ENCODE measurements around the gene CNOT11.

The CNOT11 gene

GRCh38 chr2:101306410-101306809, 53.7 kb downstream of the CNOT11 start:
- no peak for TF ChIP-seq OSR1 (CRISPR knock-in tag; IDR thresholded peaks at IDR 0.05)
- TF ChIP-seq TCF4 (CRISPR knock-in tag; IDR thresholded peaks at IDR 0.05; ENCODE audit: borderline replicate concordance): no peak
- TF ChIP-seq, protein P1, sequence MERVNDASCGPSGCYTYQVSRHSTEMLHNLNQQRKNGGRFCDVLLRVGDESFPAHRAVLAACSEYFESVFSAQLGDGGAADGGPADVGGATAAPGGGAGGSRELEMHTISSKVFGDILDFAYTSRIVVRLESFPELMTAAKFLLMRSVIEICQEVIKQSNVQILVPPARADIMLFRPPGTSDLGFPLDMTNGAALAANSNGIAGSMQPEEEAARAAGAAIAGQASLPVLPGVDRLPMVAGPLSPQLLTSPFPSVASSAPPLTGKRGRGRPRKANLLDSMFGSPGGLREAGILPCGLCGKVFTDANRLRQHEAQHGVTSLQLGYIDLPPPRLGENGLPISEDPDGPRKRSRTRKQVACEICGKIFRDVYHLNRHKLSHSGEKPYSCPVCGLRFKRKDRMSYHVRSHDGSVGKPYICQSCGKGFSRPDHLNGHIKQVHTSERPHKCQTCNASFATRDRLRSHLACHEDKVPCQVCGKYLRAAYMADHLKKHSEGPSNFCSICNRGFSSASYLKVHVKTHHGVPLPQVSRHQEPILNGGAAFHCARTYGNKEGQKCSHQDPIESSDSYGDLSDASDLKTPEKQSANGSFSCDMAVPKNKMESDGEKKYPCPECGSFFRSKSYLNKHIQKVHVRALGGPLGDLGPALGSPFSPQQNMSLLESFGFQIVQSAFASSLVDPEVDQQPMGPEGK (CRISPR knock-in tag; IDR thresholded peaks at IDR 0.05; ENCODE audit: borderline replicate concordance): no peak
- TF ChIP-seq ZNF70 (CRISPR knock-in tag; IDR thresholded peaks at IDR 0.05): no peak
- TF ChIP-seq, protein P2, sequence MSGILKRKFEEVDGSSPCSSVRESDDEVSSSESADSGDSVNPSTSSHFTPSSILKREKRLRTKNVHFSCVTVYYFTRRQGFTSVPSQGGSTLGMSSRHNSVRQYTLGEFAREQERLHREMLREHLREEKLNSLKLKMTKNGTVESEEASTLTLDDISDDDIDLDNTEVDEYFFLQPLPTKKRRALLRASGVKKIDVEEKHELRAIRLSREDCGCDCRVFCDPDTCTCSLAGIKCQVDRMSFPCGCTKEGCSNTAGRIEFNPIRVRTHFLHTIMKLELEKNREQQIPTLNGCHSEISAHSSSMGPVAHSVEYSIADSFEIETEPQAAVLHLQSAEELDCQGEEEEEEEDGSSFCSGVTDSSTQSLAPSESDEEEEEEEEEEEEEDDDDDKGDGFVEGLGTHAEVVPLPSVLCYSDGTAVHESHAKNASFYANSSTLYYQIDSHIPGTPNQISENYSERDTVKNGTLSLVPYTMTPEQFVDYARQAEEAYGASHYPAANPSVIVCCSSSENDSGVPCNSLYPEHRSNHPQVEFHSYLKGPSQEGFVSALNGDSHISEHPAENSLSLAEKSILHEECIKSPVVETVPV (CRISPR knock-in tag; IDR thresholded peaks at IDR 0.05): no peak
- TF ChIP-seq CSDC2 (CRISPR knock-in tag; IDR thresholded peaks at IDR 0.05): no peak
- no peak for TF ChIP-seq GLIS3 (CRISPR knock-in tag; IDR thresholded peaks at IDR 0.05)
- TF ChIP-seq ZC3H10 (CRISPR knock-in tag; IDR thresholded peaks at IDR 0.05): no peak
- no peak for TF ChIP-seq ARNTL (CRISPR knock-in tag; IDR thresholded peaks at IDR 0.05; ENCODE audit: borderline replicate concordance, low read depth)
- no peak for TF ChIP-seq SNAI2 (CRISPR knock-in tag; IDR thresholded peaks at IDR 0.05)
- TF ChIP-seq ESRRG (CRISPR knock-in tag; IDR thresholded peaks at IDR 0.05): no peak
- TF ChIP-seq ZFP30 (CRISPR knock-in tag; IDR thresholded peaks at IDR 0.05): no peak
- no peak for TF ChIP-seq ISL1 (CRISPR knock-in tag; IDR thresholded peaks at IDR 0.05)
- no peak for TF ChIP-seq PPARA (CRISPR knock-in tag; IDR thresholded peaks at IDR 0.05; ENCODE audit: borderline replicate concordance)
- TF ChIP-seq TOX (CRISPR knock-in tag; IDR thresholded peaks at IDR 0.05; ENCODE audit: borderline replicate concordance): no peak
- TF ChIP-seq ZFP3 (CRISPR knock-in tag; IDR thresholded peaks at IDR 0.05): no peak
- TF ChIP-seq RARB (CRISPR knock-in tag; IDR thresholded peaks at IDR 0.05): no peak
- peak; percentile 1; the same call in 2 of the 3 replicates for ATAC-seq

DNA sequence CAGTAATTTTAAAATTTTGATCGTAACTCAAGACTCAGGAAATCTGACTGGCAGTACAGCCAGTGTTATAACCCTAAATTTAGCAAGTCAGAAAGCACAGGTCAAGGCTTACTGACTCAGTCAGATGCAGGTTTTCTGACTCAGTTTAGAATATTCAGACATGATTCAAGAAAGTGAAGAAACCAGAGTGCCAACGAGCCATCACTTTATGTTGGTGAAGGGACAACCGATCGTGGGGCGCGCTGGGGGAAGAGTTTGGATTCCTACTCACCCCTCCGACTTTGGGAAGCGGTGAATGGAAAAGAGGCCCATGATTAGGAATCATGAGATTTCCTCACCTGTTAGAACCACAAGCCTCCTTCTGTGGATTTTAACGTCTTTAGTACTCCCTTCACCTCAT, 54.8 kb downstream of the CNOT11 start:
- no peak for ATAC-seq
- no peak for TF ChIP-seq TSHZ2 (CRISPR knock-in tag; IDR thresholded peaks at IDR 0.05)
- TF ChIP-seq, protein P2 (CRISPR knock-in tag; IDR thresholded peaks at IDR 0.05): no peak
- no peak for TF ChIP-seq CSDC2 (CRISPR knock-in tag; IDR thresholded peaks at IDR 0.05)

DNA sequence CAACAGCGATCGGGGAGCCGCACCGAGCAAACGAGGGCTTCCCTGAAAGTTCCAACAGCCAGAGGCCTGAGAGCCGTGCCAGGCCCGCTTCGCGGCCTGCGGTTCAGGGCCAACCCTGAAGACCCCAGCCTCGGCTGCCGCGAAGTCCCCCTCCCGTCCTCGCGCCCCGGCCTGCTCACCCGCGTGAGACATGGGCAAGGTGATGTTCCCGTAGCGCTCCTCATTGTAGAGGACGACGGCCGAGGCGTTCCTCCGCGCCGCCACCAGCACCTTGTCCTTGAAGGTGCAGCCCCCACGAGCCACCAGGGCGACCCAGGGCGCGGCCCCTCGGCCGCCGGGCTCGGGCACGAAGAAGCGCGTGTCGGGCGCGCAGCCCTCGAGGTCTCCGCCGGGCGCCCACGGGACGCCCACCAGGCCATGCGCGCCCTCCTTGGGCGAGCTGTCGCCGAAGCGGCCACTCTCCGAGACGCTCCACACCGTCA, 55.3 kb downstream of the CNOT11 start:
- TF ChIP-seq, protein P1 (CRISPR knock-in tag; IDR thresholded peaks at IDR 0.05; ENCODE audit: borderline replicate concordance): no peak
- TF ChIP-seq OSR1 (CRISPR knock-in tag; IDR thresholded peaks at IDR 0.05) (no peak), ZNF565 (CRISPR knock-in tag; conservative IDR thresholded peaks at IDR 0.05; ENCODE audit: low read depth) (no peak), TCF4 (CRISPR knock-in tag; IDR thresholded peaks at IDR 0.05; ENCODE audit: borderline replicate concordance) (no peak), CSDC2 (CRISPR knock-in tag; IDR thresholded peaks at IDR 0.05) (no peak), ZFP3 (CRISPR knock-in tag; IDR thresholded peaks at IDR 0.05) (no peak), ISL1 (CRISPR knock-in tag; IDR thresholded peaks at IDR 0.05) (no peak), ZFP30 (CRISPR knock-in tag; IDR thresholded peaks at IDR 0.05) (no peak), BACH2 (CRISPR knock-in tag; IDR thresholded peaks at IDR 0.05; ENCODE audit: borderline replicate concordance) (no peak), SNAI2 (CRISPR knock-in tag; IDR thresholded peaks at IDR 0.05) (no peak), ESRRG (CRISPR knock-in tag; IDR thresholded peaks at IDR 0.05) (no peak), PPARA (CRISPR knock-in tag; IDR thresholded peaks at IDR 0.05; ENCODE audit: borderline replicate concordance) (no peak), TOX (CRISPR knock-in tag; IDR thresholded peaks at IDR 0.05; ENCODE audit: borderline replicate concordance) (no peak)
- TF ChIP-seq, protein P3, sequence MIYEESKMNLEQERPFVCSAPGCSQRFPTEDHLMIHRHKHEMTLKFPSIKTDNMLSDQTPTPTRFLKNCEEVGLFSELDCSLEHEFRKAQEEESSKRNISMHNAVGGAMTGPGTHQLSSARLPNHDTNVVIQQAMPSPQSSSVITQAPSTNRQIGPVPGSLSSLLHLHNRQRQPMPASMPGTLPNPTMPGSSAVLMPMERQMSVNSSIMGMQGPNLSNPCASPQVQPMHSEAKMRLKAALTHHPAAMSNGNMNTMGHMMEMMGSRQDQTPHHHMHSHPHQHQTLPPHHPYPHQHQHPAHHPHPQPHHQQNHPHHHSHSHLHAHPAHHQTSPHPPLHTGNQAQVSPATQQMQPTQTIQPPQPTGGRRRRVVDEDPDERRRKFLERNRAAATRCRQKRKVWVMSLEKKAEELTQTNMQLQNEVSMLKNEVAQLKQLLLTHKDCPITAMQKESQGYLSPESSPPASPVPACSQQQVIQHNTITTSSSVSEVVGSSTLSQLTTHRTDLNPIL (CRISPR knock-in tag; IDR thresholded peaks at IDR 0.05; ENCODE audit: low read depth): no peak
- ATAC-seq: peak; percentile 21
